AG09309 (cell line): ENCODE measurements around the gene APCS.

Experiments used
- DNase-seq: peaks from one replicate; pipeline ENCODE4 v3.0.0-alpha.2; 2010; ENCODE audit warnings: low read depth
- H3K4me3 ChIP-seq: 2 replicates; pipeline ENCODE4 v1.5.1; 2011; ENCODE audit warnings: mild to moderate bottlenecking, low read depth, low read length, moderate library complexity; ENCODE audit not compliant: control insufficient read depth
- CTCF ChIP-seq: IDR thresholded peaks from 2 replicates; pipeline ENCODE4 v1.5.1; 2011; ENCODE audit warnings: mild to moderate bottlenecking, low read depth, low read length, inconsistent platforms; ENCODE audit not compliant: insufficient read depth, control insufficient read depth; ENCODE audit errors: missing control alignments

Gene APCS

GRCh38 chr1:159594625-159595405, 7.2 kb downstream of the APCS start:
- DNase-seq = no peak

GRCh38 chr1:159598196-159598595, 10.6 kb downstream of the APCS start:
- H3K4me3 ChIP-seq = no peak overlapping the region
- peak; percentile 20 for DNase-seq
- no peak for TF ChIP-seq CTCF

More at GRCh38 chr1:159594625-159595405, 7.2 kb downstream of the APCS start:
- no peak for TF ChIP-seq CTCF
- H3K4me3 ChIP-seq = no peak overlapping the region

GRCh38 chr1:159600894-159601293, 13.3 kb downstream of the APCS start:
- no peak overlapping the region for H3K4me3 ChIP-seq
- no peak for DNase-seq
- no peak for TF ChIP-seq CTCF

GRCh38 chr1:159602501-159602999, 14.9 kb downstream of the APCS start:
- H3K4me3 ChIP-seq = no peak overlapping the region
- TF ChIP-seq CTCF = no peak
- no peak for DNase-seq

- no peak overlapping the region for H3K4me3 ChIP-seq
- no peak for TF ChIP-seq CTCF
- DNase-seq = no peak
Observed at GRCh38 chr1:159612211-159612885, 24.7 kb downstream of the APCS start.

GRCh38 chr1:159632922-159633321, 45.3 kb downstream of the APCS start:
- no peak overlapping the region for H3K4me3 ChIP-seq
- TF ChIP-seq CTCF = no peak
- no peak for DNase-seq
